PC-3 (cell line): Measurements from ENCODE around the gene BHLHE40. TPM values are rescaled to one million over a fixed set of nuclear protein-coding genes. Genes with fewer than 3 reads are reported as not detected.
A peak's percentile ranks its signal among the peaks of the same experiment; 100 is the strongest.

Experiments used
- ATAC-seq: fragments of 200-7000 bp; cut with Tn5 transposase; 2 replicates; pipeline ENCODE4 v1.9.1; 2020; ENCODE audit warnings: mild to moderate bottlenecking, moderate library complexity
- BruUV-seq: library from RNA; stranded (reverse); fragments of 400-500 nt; replicated peaks from 2 replicates; lab custom pipeline; 2021; lab: Mats Ljungman, UMichigan
- CTCF ChIA-PET: fragments of 300-600 bp; sonication (Branson Sonifier 250); formaldehyde crosslinking; loops from one replicate; lab custom pipeline; 2022; ENCODE audit warnings: antibody characterized with exemption; lab: Charles Lee
- POLR2A ChIA-PET: fragments of 300-600 bp; sonication (Branson Sonifier 250); formaldehyde crosslinking; loops from one replicate; lab custom pipeline; 2022; ENCODE audit warnings: antibody characterized with exemption; ENCODE audit not compliant: unreplicated experiment; lab: Charles Lee
- DNase-seq: peaks from one replicate; pipeline ENCODE4 v3.0.0-alpha.2; 2015
- H2AFZ ChIP-seq: fragments of 300-600 bp; sonication (generic); 2 replicates; pipeline ENCODE4 v1.6.0; 2016; ENCODE audit warnings: antibody characterized with exemption, low read length
- H3F3A ChIP-seq: fragments of 300-600 bp; sonication (generic); one replicate; pipeline ENCODE4 v1.6.0; 2017; ENCODE audit warnings: antibody characterized with exemption, low read length, control low read depth, mild to moderate bottlenecking; ENCODE audit not compliant: unreplicated experiment
- H3K27ac ChIP-seq: fragments of 300-600 bp; sonication (generic); 2 replicates; pipeline ENCODE4 v1.5.1; 2016; ENCODE audit warnings: mild to moderate bottlenecking, low read length
- H3K27me3 ChIP-seq: fragments of 300-600 bp; sonication (generic); 2 replicates; pipeline ENCODE4 v1.6.1; 2016; ENCODE audit warnings: low read length, mixed read lengths
- H3K36me3 ChIP-seq: fragments of 300-600 bp; sonication (generic); 2 replicates; pipeline ENCODE4 v1.6.1; 2016; ENCODE audit warnings: low read depth, mixed run types, low read length, mixed read lengths
- H3K4me1 ChIP-seq: fragments of 300-600 bp; sonication (generic); 2 replicates; pipeline ENCODE4 v1.5.1; 2016; ENCODE audit warnings: low read length; ENCODE audit not compliant: insufficient read depth
- H3K4me2 ChIP-seq: fragments of 300-600 bp; sonication (generic); 2 replicates; pipeline ENCODE4 v1.6.0; 2016; ENCODE audit warnings: low read length
- H3K4me3 ChIP-seq: fragments of 300-600 bp; sonication (generic); 2 replicates; pipeline ENCODE4 v1.5.1; 2016; ENCODE audit warnings: mild to moderate bottlenecking, low read length, mixed read lengths
- H3K79me2 ChIP-seq: fragments of 300-600 bp; sonication (generic); 2 replicates; pipeline ENCODE4 v1.6.1; 2017; ENCODE audit warnings: low read length, mixed read lengths
- H3K9ac ChIP-seq: fragments of 300-600 bp; sonication (generic); 2 replicates; pipeline ENCODE4 v1.6.0; 2016; ENCODE audit warnings: mild to moderate bottlenecking, low read length
- H3K9me2 ChIP-seq: fragments of 300-600 bp; sonication (generic); replicated peaks from 2 replicates; pipeline ENCODE4 v1.6.1; 2016; ENCODE audit warnings: mixed run types, low read length, mixed read lengths
- H3K9me3 ChIP-seq: fragments of 300-600 bp; sonication (generic); 2 replicates; pipeline ENCODE4 v1.6.1; 2016; ENCODE audit warnings: low read length, mixed read lengths
- H4K20me1 ChIP-seq: fragments of 300-600 bp; sonication (generic); 2 replicates; pipeline ENCODE4 v1.6.1; 2016; ENCODE audit warnings: low read length, mixed read lengths
- CTCF ChIP-seq: fragments of 300-600 bp; sonication (generic); conservative IDR thresholded peaks from 2 replicates; pipeline ENCODE4 v1.5.1; 2017; ENCODE audit warnings: antibody characterized with exemption, low read depth, mild to moderate bottlenecking, low read length
- EZH2 ChIP-seq: fragments of 300-600 bp; sonication (generic); IDR thresholded peaks from one replicate; pipeline ENCODE4 v1.6.1; 2017; ENCODE audit warnings: antibody characterized with exemption, mild to moderate bottlenecking, low read length; ENCODE audit not compliant: unreplicated experiment
- EZH2phosphoT487 ChIP-seq: fragments of 300-600 bp; sonication (generic); IDR thresholded peaks from 2 replicates; pipeline ENCODE4 v1.6.1; 2018; ENCODE audit warnings: mild to moderate bottlenecking, antibody characterized with exemption, low read length, borderline replicate concordance
- intact Hi-C: fragments of 100-400 bp; cut with micrococcal nuclease; formaldehyde crosslinking; loops from 2 replicates; pipeline ENCODE4 v1.9.0; 2023
- total RNA-seq: library from RNA; depleted of rRNA; stranded (reverse); fragments of >200 nt; gene quantifications from 2 replicates; pipeline ENCODE4 v1.2.3, GENCODE V29; 2014

The BHLHE40 gene
- total RNA-seq, 1 experiment from 2014 or later: 256 TPM

- intact Hi-C loops: loop anchor here (5.0 kb wide), 1 partner anchor 66 kb away; no protein-coding TSS in a partner anchor
- ChIA-PET CTCF (no interaction called here), POLR2A (no interaction called here)
- no TSS peak for BruUV-seq
- H3K9me3 ChIP-seq: no peaks in the 10 kb centered on the region
- no peaks in the 10 kb centered on the region for H3K27me3 ChIP-seq
- H3K4me2 ChIP-seq: no peak overlapping the region
- H3K9ac ChIP-seq: no peak overlapping the region
- no peaks in the 10 kb centered on the region for H3F3A ChIP-seq
- peak; percentile 20 for DNase-seq
- H3K4me1 ChIP-seq: peaks cover 13% of the 10 kb centered on the region; the same call in 1 of the 2 replicates
- H3K79me2 ChIP-seq: no peaks in the 10 kb centered on the region
- TF ChIP-seq EZH2: no peak
- TF ChIP-seq EZH2phosphoT487: no peak
- no peak for TF ChIP-seq CTCF
- H3K9me2 ChIP-seq: no peaks in the 10 kb centered on the region
- H4K20me1 ChIP-seq: no peaks in the 10 kb centered on the region
- H3K4me3 ChIP-seq: no peak overlapping the region
- no peak for ATAC-seq
- no peaks in the 10 kb centered on the region for H3K36me3 ChIP-seq
- H2AFZ ChIP-seq: no peak overlapping the region
- H3K27ac ChIP-seq: peak overlapping the region; percentile 11; the same call in 1 of the 2 replicates
Measured at GRCh38 chr3:4953119-4953518, 26.1 kb upstream of the BHLHE40 start.

GRCh38 chr3:4954256-4955000, 24.8 kb upstream of the BHLHE40 start:
- CTCF ChIA-PET: no interaction called here
- intact Hi-C loops: loop anchor here (5.0 kb wide), 1 partner anchor 67 kb away; no protein-coding TSS in a partner anchor

More at GRCh38 chr3:4954256-4955000, 24.8 kb upstream of the BHLHE40 start:
- Histone ChIP-seq H3K79me2 (no peaks in the 10 kb centered on the region), H4K20me1 (no peaks in the 10 kb centered on the region), H3K9me3 (peaks cover 6% of the 10 kb centered on the region; the same call in 1 of the 2 replicates), H3K4me3 (no peak overlapping the region), H3K27me3 (no peaks in the 10 kb centered on the region), H3K9me2 (no peaks in the 10 kb centered on the region), H3K36me3 (no peaks in the 10 kb centered on the region; the same call in 1 of the 2 replicates), H3K4me2 (no peak overlapping the region), H3K4me1 (peaks cover 13% of the 10 kb centered on the region; the same call in 1 of the 2 replicates), H3F3A (no peaks in the 10 kb centered on the region), H3K9ac (no peak overlapping the region), H2AFZ (no peak overlapping the region), H3K27ac (no peak overlapping the region)
- POLR2A ChIA-PET: interaction anchor here (0.7 kb wide), 1 partner anchor 24 kb away, joined by 4 read pairs; no protein-coding TSS in a partner anchor
- TF ChIP-seq EZH2phosphoT487: no peak
- TF ChIP-seq EZH2: no peak
- TF ChIP-seq CTCF: no peak
- ATAC-seq (no peak), DNase-seq (no peak)
- BruUV-seq: no TSS peak
